DND-41 (cell line): ENCODE results near the gene TMEM164.

Experiments used
- CTCF ChIP-seq: IDR thresholded peaks from 2 replicates; pipeline ENCODE4 v1.5.1; 2012; ENCODE audit warnings: borderline replicate concordance, low read length, moderate library complexity, mild to moderate bottlenecking; ENCODE audit not compliant: poor library complexity, severe bottlenecking; ENCODE audit errors: extremely low read depth
- EZH2 ChIP-seq: IDR thresholded peaks from 3 replicates; pipeline ENCODE4 v1.6.1; 2012; ENCODE audit warnings: borderline replicate concordance, low read depth, mild to moderate bottlenecking, moderate library complexity, low read length, inconsistent platforms; ENCODE audit not compliant: severe bottlenecking

GRCh38 chrX:110062919-110063318 lies 60.0 kb downstream of the TMEM164 start:
- no peak for TF ChIP-seq CTCF
- TF ChIP-seq EZH2: no peak
